GM19397 (cell line): Measurements from ENCODE around the gene PLS1.
A peak's percentile ranks its signal among the peaks of the same experiment; 100 is the strongest.
"Not testable (repeated sequence)": the region's sequence is repeated elsewhere in the genome, so short reads cannot be mapped to it uniquely, and the experiment has no call there.

Experiments used
- ATAC-seq: cut with Tn5 transposase; IDR thresholded peaks from one replicate; pipeline ENCODE4 v1.9.1; 2021; ENCODE audit warnings: mild to moderate bottlenecking, moderate library complexity; ENCODE audit not compliant: unreplicated experiment

Gene PLS1, protein sequence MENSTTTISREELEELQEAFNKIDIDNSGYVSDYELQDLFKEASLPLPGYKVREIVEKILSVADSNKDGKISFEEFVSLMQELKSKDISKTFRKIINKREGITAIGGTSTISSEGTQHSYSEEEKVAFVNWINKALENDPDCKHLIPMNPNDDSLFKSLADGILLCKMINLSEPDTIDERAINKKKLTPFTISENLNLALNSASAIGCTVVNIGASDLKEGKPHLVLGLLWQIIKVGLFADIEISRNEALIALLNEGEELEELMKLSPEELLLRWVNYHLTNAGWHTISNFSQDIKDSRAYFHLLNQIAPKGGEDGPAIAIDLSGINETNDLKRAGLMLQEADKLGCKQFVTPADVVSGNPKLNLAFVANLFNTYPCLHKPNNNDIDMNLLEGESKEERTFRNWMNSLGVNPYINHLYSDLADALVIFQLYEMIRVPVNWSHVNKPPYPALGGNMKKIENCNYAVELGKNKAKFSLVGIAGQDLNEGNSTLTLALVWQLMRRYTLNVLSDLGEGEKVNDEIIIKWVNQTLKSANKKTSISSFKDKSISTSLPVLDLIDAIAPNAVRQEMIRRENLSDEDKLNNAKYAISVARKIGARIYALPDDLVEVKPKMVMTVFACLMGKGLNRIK

DNA sequence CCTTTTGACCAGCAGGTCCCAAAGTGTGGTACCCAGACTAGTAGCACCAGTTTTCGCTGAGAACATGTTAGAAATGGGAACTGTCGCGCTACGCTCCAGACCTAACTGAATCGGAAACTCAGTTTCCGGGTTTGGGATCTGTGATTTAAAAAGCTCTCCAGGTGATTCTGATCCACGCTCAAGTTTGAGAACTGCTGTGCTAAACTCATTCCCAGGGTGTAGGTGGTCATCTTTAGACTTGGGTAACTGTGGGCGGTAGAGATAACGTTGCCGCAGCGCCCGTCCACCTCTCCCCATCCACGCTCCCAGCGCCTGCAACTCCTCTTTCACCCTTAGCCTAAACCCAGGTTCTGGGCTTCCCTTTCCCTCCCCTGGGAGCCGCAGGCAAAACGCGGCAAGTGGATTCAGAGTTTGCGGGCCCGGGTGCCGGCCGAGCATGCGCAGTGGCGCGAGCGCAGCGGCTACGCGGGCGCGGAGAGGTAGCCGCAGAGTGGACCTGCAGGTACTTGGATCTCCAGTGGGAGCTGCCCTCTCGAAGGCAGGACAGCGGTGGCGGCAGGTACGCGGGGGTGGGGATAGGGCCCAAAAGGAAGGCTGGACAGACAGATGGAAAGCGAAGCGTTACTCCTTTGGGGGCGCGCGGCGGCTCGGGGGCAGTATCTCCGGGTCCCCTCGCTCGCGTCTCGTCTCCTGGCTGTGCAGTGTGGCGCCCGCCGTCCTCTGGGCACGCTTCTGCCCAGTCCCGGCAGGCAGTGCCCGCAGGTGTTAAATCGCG, at the start of gene PLS1:
PLS1 (plus strand) TSS at position 443 of the 775 bp plus-strand sequence. CDS start 67,845 bp downstream, outside the sequence.
- ATAC-seq = peak; percentile 91

DNA sequence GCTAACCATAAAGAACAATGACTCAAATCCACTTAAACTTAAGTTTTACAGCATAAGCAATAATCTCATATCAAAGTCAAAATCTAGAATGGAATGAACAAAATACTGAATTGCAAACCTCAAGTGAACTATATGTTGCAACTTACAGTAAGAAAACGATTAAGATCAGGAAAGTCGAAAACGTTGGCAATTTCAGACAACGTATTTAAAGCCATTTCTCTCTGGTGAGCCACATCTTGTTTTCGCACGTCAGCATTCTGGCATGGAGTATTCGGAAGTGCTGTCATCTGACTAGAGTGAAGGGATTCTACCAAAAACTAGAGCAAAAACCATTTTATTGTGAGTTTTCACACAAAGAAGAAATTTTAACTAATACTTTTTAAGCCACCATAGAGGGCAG, 46.2 kb upstream of the PLS1 start:
- no peak for ATAC-seq

GRCh38 chr3:142552579-142552978, 43.6 kb upstream of the PLS1 start:
- not testable (repeated sequence) for ATAC-seq

- no peak for ATAC-seq
These were observed 42.5 kb upstream of the PLS1 start for GRCh38 chr3:142553741-142554140.

GRCh38 chr3:142560118-142560517, 36.1 kb upstream of the PLS1 start:
- ATAC-seq = no peak

DNA sequence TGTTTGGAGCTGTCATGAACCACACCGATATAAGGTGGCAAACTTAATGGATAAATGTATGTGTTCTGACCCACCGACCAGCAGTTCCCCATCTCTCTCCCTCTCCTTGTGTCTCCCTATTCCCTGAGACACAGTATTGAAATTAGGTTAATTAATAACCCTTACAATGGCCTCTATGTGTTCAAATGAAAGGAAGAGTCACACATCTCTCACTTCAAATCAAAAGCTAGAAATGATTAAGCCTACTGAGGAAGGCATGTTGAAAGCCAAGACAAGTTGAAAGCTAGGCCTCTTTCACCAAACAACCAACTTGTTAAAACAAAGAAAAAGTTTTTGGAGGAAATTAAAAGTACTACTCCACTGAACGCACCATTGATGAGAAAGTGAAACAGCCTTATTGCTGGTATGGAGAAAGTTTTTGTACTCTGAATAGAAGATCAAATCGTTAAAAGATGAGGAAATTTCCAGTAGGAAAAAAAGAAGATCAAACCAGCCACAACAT, 32.6 kb upstream of the PLS1 start:
- ATAC-seq = no peak

- ATAC-seq = no peak
These were observed 30.1 kb upstream of the PLS1 start for GRCh38 chr3:142566096-142566495.

DNA sequence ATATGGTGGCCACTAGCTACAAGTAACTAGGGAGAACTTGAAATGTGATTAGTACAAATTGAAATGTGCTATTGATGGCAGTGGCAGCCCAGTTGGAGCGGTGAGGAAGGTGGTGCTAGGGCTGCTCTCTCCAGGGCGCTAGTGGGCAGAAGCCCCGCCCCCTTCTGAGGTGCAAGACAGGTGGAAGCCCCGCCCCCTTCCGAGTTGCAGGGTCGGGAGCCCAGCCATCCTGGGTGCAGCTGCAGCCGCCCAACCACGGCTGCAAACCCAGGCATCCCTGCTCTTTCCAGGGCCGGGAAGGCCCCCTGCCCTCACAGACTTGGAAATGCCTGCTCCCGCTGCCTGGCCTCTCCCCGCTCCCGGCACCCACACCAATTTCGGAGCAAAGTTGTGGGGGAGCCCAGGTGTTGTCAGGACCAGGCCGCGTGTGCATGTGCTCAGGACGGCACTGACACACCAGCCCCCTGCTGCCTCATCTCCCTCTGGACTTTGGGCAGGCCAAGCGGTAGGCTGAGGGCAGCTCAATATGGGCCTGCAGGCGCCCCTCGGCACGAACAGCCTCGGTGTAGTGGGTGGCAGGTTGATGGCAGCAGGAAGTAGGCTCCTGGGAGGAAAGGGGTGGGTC, 27.7 kb upstream of the PLS1 start:
- ATAC-seq = no peak

DNA sequence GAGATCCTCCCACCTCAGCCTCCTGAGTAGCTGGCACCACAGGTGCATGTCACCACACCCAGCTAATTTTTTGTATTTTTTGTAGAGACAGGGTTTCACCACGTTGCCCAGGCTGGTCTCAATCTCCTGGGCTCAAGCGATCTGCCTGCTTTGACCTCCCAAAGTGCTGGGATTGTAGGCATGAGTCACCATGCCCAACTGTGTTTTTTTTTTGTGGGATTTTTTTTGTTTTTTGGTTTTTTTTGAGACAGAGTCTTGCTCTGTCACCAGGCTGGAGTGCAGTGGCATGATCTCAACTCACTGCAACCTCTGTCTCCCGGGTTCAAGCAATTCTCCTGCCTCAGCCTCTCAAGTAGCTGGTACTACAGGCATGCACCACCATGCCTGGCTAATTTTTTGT, 26.8 kb upstream of the PLS1 start:
- not testable (repeated sequence) for ATAC-seq

GRCh38 chr3:142574223-142574622, 22.0 kb upstream of the PLS1 start:
- ATAC-seq = not testable (repeated sequence)

DNA sequence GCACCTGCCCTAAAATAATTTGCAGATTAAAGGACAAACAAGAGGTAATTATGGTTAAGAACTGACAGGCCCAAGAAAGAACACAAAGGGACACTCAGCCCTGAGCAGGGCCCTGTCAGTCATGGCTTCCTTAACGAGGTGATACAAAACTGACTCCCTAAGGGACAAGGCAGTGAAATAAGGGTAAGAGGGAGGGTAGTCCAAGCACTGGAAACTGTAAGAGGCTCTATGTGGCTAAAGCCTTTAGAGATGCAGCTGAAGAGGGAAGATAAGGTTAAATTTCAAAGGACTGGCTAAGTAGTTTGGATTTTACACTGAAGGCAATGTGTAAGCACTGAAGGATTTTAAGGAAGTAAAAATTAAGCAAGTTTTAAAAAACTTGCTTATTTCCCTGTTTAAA, 21.5 kb upstream of the PLS1 start:
- no peak for ATAC-seq

DNA sequence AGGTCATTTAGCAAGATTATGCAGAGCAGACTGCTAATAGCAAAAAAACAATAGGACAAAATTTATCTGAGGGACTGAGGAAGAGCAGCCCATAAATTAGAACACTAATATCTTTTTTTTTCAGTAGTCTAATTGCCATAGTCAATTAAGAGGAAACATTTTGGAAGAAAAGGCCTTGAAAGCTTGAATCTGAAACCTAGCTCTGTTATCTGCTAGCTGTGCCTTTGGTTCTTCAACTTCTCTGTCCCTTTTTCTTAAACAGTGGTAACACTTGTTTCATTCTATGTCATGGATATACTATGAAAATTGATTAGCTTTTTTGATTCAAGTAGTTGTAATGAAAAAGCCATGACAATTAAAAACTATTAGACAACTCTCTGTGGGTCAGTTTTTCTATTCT, 19.4 kb upstream of the PLS1 start:
- ATAC-seq = no peak

DNA sequence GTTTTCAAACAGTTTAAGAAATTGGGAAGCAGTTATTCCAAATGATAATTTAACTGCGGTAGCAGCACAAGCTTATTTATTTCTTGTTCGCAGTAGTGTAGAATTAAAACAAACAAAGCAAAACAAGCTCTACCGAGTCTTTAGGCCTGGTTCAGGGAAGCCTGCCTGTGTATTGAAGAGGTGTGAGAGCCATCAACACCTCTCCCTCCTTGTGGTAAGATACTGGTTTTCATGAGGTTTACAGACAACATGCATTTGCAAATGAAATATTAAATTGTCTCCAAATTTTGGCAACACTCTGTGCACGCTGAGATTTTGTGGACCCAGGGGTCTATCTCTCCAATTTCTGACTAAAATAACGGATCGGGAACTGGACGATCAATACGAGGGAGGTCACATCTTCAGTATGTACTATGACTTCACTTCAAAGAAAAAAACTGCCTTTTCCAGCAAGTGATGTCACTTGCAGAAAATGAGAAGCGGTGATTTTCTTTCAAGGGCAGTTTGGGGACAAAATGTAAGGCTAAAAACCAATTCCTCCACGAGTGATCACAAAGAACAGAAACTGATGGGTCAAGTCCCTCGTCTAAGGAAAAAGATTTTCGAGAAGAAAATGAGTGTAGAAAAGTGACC, 18.4 kb upstream of the PLS1 start:
- ATAC-seq = no peak

- peak; percentile 97 for ATAC-seq
These were observed 17.6 kb upstream of the PLS1 start, which contains the start of gene ATR for GRCh38 chr3:142578329-142579223. TSS of gene ATR (minus strand) at chr3:142578733. CDS start at chr3:142578704, 29 bp downstream.

- no peak for ATAC-seq
These were observed 16.2 kb upstream of the PLS1 start for GRCh38 chr3:142580061-142580423.

- ATAC-seq = not testable (repeated sequence)
These were observed 15.1 kb upstream of the PLS1 start for GRCh38 chr3:142581070-142581469.

GRCh38 chr3:142586803-142587406, 9.3 kb upstream of the PLS1 start:
- no peak for ATAC-seq

- no peak for ATAC-seq
These were observed 7.5 kb upstream of the PLS1 start for GRCh38 chr3:142588703-142589102.

GRCh38 chr3:142592268-142592667, 3.9 kb upstream of the PLS1 start:
- ATAC-seq = not testable (repeated sequence)
